ENCODE results near the gene ZNF697. TPM values are rescaled to one million over a fixed set of nuclear protein-coding genes. Genes with fewer than 3 reads are reported as not detected.

The ZNF697 gene
- total RNA-seq, 6 experiments from 2014 or later = 7.5 to 8.5 (median 8.1) TPM

GRCh38 chr1:119664067-119664466 lies 16.0 kb upstream of the ZNF697 start:
- no peak overlapping the region for H3K27ac Mint-ChIP-seq
- no peak for TF ChIP-seq CTCF (IDR thresholded peaks at IDR 0.05)
- H3K9me3 Mint-ChIP-seq = no peaks in the 10 kb centered on the region
- DNase-seq = no peak
- H3K4me1 Mint-ChIP-seq (ENCODE audit: low read depth) = peaks cover 6% of the 10 kb centered on the region
- no peak overlapping the region for H3K4me3 Mint-ChIP-seq
- H3K27me3 Mint-ChIP-seq (ENCODE audit: insufficient read depth) = peaks cover 3% of the 10 kb centered on the region
- H3K36me3 Mint-ChIP-seq (ENCODE audit: low read depth) = no peaks in the 10 kb centered on the region

- H3K27me3 Mint-ChIP-seq (ENCODE audit: insufficient read depth) = peaks cover 3% of the 10 kb centered on the region
- no peak overlapping the region for H3K4me3 Mint-ChIP-seq
- peaks cover 6% of the 10 kb centered on the region for H3K4me1 Mint-ChIP-seq (ENCODE audit: low read depth)
- no peaks in the 10 kb centered on the region for H3K36me3 Mint-ChIP-seq (ENCODE audit: low read depth)
- TF ChIP-seq CTCF (IDR thresholded peaks at IDR 0.05) = no peak
- no peak overlapping the region for H3K27ac Mint-ChIP-seq
- DNase-seq = no peak
- H3K9me3 Mint-ChIP-seq = no peaks in the 10 kb centered on the region
Observed at GRCh38 chr1:119662034-119662437, 14.0 kb upstream of the ZNF697 start.

GRCh38 chr1:119660253-119661083 lies 12.4 kb upstream of the ZNF697 start:
- Mint-ChIP-seq H3K27ac (no peak overlapping the region), H3K9me3 (no peaks in the 10 kb centered on the region), H3K4me3 (no peak overlapping the region), H3K27me3 (ENCODE audit: insufficient read depth) (peaks cover 3% of the 10 kb centered on the region), H3K4me1 (ENCODE audit: low read depth) (peaks cover 12% of the 10 kb centered on the region), H3K36me3 (ENCODE audit: low read depth) (no peaks in the 10 kb centered on the region)
- no peak for TF ChIP-seq CTCF (IDR thresholded peaks at IDR 0.05)
- DNase-seq = no peak

GRCh38 chr1:119659628-119660027 lies 11.6 kb upstream of the ZNF697 start:
- Mint-ChIP-seq H3K27me3 (ENCODE audit: insufficient read depth) (peaks cover 3% of the 10 kb centered on the region; the same call in 1 of the 2 replicates), H3K4me1 (ENCODE audit: low read depth) (peaks cover 19% of the 10 kb centered on the region), H3K9me3 (no peaks in the 10 kb centered on the region), H3K36me3 (ENCODE audit: low read depth) (no peaks in the 10 kb centered on the region), H3K27ac (no peak overlapping the region), H3K4me3 (no peak overlapping the region)
- DNase-seq = no peak
- no peak for TF ChIP-seq CTCF (IDR thresholded peaks at IDR 0.05)

GRCh38 chr1:119656410-119656955 lies 8.4 kb upstream of the ZNF697 start:
- no peak for TF ChIP-seq CTCF (IDR thresholded peaks at IDR 0.05)
- H3K4me3 Mint-ChIP-seq = no peak overlapping the region
- H3K36me3 Mint-ChIP-seq (ENCODE audit: low read depth) = no peaks in the 10 kb centered on the region
- DNase-seq = no peak
- H3K27me3 Mint-ChIP-seq (ENCODE audit: insufficient read depth) = peaks cover 3% of the 10 kb centered on the region; the same call in 1 of the 2 replicates
- H3K27ac Mint-ChIP-seq = no peak overlapping the region
- no peaks in the 10 kb centered on the region for H3K9me3 Mint-ChIP-seq
- peaks cover 50% of the 10 kb centered on the region for H3K4me1 Mint-ChIP-seq (ENCODE audit: low read depth)

Data from HFFc6 (cell line).